Activated effector memory CD4-positive, alpha-beta T cell treated with anti-CD3 and anti-CD28 coated beads, Interleukin-2, amount 50 U/mL, for 16 hours (primary cell): Measurements from ENCODE around the gene TAF1B.
"Not testable (repeated sequence)": the region's sequence is repeated elsewhere in the genome, so short reads cannot be mapped to it uniquely, and the experiment has no call there.

Experiments
- DNase-seq: peaks from one replicate; pipeline ENCODE4 v3.0.0-alpha.2; 2020

TAF1B gene

DNA sequence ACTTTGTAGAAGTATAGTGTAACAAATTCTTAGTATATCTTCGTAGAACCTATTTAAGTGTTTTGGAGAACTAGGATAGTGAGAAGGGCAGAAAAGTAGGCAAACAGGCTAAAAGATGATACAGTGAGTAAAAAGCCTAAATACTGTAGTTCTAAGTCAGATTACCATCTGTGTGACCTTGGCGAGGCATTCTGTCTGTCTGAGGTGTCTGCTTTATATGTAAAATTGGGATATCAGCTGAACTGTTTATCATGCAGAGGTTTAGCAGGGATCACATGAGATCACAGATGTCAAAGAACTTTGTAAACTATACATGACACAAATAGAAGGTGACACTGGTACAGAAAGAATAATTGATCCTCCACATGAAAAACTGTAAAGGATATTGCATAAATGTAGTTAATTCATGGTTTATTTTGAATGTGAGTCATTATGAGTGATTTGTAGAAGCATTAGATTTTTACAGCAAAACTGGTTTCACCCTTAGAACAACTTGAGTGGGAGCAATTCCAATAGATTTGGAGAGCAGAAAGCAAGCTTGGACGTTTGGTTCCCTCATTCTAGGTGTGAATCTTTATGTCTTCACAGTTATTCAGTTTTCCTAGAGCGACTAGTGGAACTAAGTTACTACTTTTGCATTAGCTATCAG, 41.9 kb downstream of the TAF1B start:
- DNase-seq: no peak

DNA sequence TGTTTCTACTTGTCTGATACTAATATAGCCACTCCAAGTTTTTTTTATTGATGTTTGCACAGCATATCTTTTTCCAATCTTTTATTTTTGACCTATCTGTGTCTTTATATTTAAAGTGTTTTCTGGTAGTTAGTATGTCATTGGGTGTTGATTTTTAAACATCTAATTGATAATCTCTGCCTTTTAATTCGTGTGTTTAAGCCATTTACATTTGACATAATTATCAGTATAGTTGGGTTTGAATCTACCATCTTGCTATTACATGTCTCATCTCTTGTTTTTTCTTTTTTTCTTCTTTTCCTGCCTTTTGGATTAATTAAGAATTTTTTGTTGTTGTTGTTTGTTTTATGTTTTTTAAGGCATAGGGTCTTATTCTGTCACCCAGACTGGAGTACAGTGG, 44.2 kb downstream of the TAF1B start:
- DNase-seq: no peak

DNA sequence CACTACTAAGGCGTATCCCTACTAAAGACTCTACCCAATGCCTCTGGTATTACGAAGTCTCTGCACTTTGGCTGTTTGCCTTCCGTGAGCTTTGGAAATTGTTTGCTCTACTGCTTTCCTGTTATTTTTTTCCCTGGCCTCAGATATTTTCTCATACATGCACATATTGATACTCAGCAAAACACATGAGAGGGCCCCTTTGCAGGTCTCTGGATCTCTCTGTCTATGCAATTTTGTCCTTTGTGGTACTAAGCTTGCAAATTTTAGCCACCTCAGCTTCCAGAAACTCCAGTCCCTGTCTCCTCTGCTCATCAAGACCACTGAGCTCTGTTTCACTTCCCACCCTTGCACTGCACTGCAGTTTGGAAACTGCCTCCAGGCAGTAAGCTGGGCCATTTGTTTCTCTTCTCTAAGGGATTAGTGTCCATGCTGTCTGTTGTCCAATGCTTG, 46.6 kb downstream of the TAF1B start:
- DNase-seq: no peak

DNA sequence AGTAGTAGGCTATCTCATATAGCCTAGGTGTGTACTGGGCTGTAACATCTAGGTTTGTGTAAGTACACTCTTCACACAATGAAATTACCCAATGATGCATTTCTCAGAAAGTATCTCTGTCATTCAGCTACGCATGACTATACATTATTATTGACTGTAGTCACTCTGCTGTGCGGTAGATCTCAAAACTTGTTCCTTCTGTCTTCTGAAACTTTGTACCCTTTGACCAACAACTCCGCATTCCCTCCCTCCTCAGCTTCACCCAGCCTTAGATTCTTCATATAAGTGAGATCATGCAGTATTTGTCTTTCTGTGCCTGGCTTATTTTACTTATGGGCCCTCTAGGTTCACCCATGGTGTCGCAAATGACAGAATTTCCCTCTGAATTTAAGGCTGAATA, 49.0 kb downstream of the TAF1B start:
- no peak for DNase-seq

DNA sequence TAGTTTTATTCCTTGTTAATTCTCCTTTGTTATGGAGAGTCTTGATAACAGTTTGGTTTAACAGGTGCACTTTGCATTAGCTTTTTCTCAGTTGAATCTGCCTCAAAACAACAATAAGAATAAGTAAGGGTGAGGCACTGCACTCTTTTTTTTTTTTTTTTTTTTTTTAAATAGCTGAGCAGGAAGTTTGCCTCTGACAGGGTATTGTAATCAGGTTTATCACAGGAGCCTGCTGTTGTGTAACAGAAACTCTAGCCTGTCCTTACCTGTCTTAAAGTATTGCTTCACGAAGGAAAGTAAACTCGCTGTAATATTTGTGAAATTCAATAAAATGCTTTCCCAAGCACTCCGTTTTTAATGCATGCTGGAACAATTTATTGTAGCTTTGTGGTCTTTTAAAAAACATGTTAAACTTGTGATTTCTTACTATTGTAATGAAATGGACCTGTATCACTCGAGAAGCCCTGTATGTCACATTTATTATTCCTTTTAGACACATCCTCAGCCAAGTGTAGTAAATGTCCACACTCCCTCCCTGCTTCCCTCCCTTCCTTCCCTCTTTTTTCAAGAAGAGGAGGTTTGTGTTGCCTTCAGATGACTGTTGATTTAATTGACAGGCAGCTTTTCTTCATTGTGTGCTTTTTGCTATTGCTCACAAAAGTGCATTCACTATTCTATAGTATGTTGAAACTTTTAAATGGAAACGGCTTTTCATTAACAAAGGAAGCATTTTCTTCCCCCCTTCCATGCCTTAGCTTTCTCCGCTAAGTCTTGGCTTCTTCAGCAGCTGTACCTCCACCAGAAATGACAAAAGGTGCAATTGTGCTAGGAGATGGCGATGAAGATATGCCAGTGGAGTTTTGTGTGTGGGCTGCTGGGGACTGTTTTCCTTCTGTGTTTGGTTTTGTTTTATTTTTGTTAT, 52.7 kb downstream of the TAF1B start:
- DNase-seq: no peak

DNA sequence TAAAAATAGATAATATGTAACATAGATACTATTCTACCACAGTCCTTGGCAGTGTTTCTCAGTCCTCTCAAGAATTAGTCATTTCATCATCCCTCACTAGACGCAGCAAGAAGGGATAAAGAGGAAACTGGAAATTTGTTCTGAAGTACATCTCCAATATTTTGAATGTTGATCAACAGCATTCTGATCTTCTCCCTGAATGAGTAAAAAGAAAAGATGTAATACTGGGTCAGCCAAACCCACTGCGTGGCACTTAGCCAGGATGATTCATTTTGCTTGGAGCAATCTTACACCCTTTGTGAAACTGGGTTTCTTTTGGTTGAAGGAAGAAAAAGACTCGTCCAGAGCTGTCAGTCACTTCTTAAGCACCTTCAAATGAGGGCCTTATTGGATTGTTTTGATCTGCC, 54.1 kb downstream of the TAF1B start:
- DNase-seq: peak; percentile 67

DNA sequence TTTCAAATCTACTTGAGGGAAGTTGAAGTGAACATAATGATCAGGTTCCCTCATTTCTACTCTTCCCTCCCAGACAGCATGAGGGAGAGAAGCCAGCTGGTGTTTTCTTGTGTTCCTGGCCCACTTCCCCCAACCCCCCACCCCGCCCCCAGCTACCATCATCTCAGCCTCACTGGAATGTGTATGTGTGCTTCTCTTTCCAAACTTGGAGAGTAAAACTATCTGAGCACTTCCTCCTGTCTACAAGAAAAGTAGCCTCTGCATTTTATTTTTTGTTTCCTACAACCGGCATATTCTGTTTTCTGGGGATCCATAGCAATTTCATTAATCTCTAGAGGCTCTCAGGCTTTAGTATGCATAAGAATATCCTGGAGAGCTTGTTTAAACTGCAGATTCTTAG, 54.6 kb downstream of the TAF1B start:
- no peak for DNase-seq

DNA sequence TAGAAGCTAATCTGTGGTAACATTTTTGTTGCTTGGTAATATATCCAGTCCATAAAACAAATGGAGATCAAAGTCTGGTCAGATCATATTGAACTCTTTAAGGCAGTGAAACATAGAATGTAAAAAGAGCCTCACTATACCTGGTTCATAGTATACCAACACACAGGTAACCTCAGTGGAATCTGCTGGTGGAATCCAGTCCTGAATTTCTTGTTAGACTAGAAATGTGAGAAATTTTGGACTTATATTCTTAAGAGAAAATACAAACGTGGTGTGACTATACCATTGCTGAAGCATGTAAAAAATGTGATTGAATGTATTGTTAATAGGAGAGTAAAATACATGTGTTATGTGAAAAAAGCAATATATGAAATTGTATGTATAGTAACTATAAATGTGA, 62.1 kb downstream of the TAF1B start:
- DNase-seq: no peak

DNA sequence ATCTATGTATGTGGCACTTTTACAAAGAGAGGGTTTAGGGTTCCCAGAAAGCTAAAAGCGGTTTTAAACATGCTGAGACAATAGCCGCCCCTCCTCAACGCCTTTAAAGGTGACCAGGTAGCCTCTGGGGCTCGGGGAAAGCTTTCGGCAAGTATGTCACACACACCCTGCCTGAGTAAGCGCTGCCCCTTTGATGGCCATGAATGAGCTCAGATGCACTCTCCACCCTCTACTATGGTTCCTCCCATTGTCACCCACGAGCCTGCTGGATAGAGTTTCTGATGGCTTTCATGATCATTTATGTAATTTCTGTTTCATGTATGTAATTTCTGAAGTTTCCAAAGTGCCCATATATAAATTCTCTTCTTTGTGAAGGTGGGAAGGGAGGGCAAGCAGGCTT, 64.1 kb downstream of the TAF1B start:
- no peak for DNase-seq

DNA sequence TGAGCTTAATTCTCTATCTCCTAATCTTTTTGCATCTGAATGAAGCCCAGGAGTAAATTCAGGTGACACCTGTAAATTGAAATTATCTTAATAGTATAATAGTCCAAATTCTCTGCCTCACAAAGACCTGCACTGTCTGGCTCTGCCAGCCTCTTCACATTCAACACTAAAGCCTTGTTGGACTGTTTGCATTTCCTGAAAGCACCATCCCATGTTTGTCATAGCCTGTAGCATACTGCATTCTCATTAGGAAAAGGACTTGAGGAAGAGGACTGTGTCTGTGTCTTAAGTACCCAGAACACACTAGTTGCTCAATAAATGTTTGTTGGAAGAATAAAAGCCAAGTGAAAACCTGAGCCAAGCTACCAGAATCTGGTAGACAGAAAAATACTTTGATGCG, 65.4 kb downstream of the TAF1B start:
- no peak for DNase-seq

DNA sequence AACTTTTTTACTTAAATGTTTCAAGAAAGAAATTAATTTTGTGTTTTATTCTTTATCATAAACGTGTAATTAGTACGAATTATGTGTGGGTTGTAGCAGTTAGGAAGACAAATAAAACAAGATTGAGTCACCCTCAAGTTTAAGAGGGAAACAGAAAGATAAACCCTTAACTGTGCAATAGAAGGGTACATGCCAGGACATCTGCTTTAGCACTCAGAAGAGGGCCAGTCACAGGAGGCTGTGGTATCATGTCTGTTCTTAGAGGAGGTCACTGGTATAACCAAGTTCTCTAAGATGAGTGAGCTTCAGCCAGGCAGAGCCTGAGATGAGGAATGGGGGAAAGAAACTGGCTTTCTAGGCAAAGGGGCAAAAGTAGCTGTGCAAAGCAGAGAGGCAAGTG, 65.8 kb downstream of the TAF1B start:
- DNase-seq: no peak

DNA sequence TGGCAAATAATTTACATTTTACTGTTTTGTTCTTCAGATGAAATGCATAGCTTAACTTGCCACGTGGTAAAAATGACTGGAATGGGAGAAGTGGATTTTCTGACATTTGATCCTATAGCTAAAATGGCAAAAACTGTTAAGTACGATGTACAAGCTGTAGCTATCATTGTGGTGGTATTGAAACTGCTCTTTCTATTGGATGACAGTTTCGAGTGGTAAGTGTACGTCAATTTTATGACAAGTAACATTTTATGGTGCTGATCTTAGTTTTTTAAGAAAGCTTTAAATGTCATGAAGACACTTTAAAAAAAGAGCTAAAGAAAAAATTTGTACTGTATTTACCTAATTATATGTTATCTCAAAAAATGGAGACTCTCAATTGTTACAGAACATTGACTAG, 67.4 kb downstream of the TAF1B start:
- no peak for DNase-seq

DNA sequence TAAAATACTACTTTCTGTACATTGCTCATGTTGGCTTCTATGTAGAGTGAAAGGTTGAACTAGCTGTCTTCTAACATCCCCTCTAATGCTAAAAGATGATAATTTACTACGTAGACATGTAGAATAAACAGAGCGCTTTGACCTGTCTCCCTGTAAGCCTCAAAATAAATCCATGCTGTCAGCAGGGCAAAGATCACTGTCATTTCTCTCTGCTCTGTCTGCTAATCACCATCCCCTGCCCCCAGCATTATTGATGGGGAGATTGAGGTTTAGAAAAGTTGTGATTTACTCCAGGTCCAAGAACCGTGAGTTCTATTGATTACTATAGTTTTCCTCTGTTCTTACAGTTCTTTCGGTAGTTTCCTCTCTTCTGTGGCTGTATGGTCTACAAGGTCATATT, 69.2 kb downstream of the TAF1B start:
- no peak for DNase-seq

DNA sequence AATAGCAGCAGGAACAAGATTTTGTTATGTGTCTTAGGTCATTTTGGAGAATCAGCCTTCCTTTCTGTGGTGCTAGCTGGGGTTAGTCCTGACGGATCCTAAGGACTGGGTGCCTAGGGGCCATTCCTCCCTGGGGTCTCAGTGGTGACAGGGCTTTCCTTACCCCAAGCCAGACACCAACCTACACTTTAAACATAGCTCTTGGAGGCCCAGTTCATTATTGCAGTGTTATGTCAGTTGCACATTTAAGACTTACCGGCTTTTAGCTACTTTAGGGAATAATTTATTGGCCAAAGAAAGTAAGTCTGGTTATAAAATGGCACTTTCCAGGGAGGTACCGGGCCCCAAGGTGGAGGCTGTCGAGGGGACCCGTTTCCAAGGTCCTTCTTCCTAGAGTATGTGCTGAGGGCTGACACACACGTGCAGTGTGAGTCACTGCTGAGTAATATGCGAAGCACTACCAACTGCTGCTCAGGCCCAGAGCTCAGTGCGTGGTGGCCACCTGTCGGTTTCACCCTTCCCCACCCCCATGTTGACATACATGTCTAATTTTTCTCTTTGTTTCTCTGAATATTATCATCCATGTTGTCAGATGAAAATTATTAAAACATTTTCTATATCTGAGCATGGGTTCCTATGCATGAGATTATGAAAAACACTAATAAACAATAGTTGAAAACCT, 71.3 kb downstream of the TAF1B start:
- peak; percentile 81 for DNase-seq

DNA sequence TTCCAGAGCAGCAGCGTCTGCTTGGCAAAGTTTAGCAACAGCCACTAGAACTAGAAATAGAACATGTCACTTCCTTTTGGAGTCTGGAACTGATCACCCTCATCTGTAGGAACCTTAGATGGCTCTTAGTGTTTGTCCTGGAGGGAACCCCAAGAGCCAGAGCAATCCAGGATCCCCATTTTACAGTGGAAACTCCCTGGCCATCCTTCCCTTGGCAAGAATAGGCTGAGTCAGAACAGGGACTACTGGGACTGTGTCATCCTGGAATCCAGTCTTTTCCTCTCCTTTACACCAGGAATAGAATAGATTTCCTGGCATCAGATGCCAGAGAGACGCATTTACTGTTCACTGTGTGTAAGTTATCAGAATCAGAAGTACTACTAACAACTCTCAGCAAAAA, 75.0 kb downstream of the TAF1B start:
- DNase-seq: no peak

DNA sequence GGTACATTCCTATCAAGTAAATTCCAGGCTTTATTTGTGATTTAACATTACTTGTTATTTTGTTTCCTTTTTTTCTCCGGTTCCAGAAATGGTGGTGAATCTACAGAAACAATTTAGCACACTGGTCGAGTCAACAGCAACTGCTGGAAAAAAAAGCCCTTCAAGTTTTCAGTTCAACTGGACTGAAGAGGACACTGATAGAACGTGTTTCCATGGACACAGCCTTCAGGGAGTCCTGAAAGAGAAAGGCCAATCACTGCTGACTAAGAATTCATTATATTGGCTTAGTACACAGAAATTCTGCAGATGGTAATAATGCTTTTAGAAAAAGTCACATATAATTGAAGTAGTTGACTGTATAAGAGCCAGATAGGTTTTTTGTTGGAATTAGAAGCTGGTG, 76.2 kb downstream of the TAF1B start:
- DNase-seq: no peak

DNA sequence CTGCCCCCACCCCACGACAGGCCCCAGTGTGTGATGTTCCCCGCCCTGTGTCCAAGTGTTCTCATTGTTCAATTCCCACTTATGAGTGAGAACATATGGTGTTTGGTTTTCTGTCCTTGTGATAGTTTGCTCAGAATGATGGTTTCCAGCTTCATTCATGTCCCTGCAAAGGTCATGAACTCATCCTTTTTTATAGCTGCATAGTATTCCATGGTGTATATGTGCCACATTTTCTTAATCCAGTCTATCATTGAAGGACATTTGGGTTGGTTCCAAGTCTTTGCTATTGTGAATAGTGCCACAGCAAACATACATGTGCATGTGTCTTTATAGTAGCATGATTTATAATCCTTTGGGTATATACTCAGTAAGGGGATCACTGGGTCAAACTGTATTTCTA, 83.7 kb downstream of the TAF1B start:
- DNase-seq: not testable (repeated sequence)

DNA sequence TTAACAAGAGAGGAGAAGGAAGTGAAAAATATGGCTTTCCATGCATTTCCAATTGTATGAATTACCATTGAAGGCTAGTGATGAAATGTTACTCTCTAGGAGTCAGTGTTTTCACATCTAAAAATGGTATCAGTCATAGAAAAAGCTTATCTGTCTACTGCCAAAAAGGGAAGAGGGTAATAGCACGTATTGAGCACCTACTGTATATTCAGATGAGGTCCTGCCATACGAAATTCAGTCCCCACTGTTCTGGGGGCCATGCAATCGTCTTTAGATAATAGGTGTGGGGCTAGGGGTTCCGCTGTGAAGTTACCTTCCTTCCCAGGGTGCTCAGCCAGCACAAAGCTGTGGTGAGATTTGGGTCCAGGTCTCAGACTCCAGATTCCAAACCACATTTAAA, 94.0 kb downstream of the TAF1B start:
- DNase-seq: no peak

DNA sequence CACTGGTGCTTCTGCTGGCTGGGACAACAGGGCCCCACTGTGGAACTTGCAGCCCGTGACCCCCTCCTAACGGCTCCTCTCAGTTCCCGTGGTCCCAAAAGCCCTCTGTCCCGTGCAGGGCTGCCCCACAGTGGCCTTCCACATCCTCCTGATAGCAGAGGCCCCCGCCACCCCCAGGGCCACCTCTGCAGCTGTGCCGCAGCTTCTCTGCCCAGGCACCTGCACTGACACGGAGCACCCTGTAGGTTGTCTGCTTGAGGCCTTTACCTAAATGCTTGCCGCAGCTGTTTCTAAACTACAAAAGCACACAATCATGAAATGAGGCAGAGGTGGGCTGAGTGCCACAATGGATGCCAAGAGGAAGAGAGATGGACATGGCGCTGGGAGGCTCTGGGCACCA, 94.7 kb downstream of the TAF1B start:
- no peak for DNase-seq

DNA sequence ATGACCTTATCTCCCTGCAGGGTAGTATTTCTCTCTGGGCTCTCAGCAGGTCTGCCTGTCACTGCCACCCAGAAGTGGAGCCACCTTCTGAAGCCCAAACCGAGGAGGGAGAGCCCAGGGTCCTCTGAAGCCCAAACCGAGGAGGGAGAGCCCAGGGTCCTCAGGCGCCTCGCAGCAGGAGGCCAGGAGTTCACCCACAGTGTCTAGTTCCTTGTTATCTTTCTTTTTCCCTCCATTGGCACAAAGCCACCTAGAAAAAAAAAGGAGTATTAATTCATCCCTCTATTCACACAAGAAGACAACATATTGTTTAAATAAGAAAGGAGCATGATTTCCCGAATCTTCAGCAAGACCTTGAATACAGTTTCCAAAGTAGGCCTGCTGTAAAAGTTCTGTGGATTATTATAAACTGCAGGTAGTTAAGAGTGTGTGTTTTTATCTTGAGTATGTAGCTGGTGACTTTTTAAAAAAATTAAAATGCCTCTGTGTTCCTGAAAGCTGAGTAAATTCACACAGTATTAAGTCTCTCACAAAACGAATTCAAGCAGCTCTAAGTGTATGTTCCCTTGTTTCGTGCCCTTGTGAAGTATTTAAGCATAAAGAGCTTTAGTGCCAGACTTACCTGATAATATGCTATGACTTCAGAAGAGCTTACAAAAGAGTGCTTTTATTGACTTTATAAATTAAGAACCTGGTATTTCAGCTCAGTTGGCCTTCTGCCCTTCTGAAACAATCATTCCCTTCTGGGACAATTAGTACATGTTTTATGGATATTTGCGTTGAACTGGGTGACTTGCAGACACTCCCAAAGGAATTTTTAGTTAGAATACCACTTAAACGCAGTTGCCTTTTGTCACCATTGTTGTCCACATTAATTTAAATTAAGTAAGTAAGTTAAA, 96.6 kb downstream of the TAF1B start:
- no peak for DNase-seq

DNA sequence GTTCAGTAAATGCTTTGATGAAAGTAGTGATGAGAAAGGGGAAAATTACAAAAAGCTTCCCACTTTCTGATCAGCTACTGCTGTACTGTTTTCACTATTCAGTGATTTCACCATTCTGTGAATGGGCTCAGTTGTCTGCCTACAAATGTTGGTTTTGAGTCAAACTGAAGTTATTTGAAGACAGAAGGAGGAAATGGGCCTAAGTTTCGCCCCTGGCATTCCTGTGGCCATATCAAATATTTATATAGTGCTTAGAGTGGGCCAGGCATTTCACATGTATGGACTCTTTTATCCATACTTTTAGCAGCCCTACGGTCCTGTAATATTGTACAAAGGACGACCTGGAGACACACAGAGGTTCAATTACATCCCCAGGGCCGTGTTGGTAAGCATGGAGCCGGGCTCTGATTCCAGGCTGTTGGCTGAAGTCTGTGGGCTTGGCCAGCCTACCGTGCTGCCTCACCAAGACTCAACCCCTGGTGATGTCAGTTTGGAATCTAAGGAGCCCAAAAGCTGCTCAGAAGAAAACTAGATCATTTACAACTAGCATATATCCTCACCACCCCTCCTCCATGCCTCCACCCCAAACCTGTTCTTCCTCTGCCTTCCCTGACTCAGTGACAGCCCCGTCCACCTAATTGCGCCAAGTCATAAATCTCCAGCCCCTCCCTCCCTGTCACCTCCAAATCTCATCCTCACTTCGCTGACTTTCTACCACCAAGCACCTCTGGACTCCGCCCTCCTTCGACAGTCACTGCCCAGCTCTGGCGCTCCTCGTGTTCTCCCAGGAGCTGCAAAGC, 98.1 kb downstream of the TAF1B start:
- no peak for DNase-seq

DNA sequence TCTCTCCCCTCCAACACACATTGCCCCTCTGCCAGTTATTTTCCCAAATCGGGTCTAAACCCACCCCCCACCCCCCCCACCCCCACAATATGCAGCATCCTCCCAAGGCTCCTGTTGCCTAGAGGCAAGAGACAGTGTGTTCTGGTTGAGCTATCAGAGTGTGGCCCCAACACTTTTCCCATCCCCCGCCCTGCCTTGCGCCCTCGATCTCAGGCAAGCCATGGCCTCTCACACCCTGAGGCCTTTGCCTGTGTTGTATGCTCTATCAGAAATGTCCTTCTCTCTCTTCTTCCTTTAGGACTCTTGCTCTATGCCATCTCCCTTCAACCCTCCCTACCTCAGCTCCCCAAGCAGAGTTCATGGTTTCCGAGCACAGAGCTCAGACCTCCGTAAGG, 98.7 kb downstream of the TAF1B start:
- DNase-seq: no peak
